Hepatocyte (in vitro differentiated cells): ENCODE results near the gene HNRNPH3. TPM values are rescaled to one million over a fixed set of nuclear protein-coding genes. Genes with fewer than 3 reads are reported as not detected.

Experiments
- DNase-seq: peaks from one replicate; pipeline ENCODE4 v3.0.0-alpha.2; 2016; ENCODE audit warnings: low spot score
- H2AFZ ChIP-seq: fragments of 200-600 bp; sonication (generic); 2 replicates; pipeline ENCODE4 v1.6.0; 2016; ENCODE audit warnings: antibody characterized with exemption, mild to moderate bottlenecking
- H3K27ac ChIP-seq: fragments of 200-600 bp; sonication (generic); 2 replicates; pipeline ENCODE4 v1.5.1; 2016; ENCODE audit warnings: mild to moderate bottlenecking
- H3K27me3 ChIP-seq: fragments of 200-600 bp; sonication (generic); 2 replicates; pipeline ENCODE4 v1.6.1; 2016
- H3K36me3 ChIP-seq: fragments of 200-600 bp; sonication (generic); replicated peaks from 2 replicates; pipeline ENCODE4 v1.5.1; 2016; ENCODE audit warnings: low read depth; ENCODE audit not compliant: insufficient read depth
- H3K4me1 ChIP-seq: fragments of 200-600 bp; sonication (generic); 2 replicates; pipeline ENCODE4 v1.5.1; 2016; ENCODE audit warnings: mild to moderate bottlenecking, moderate library complexity; ENCODE audit not compliant: insufficient read depth
- H3K4me2 ChIP-seq: fragments of 200-600 bp; sonication (generic); 2 replicates; pipeline ENCODE4 v1.6.0; 2016
- H3K4me3 ChIP-seq: fragments of 200-600 bp; sonication (generic); 2 replicates; pipeline ENCODE4 v1.5.1; 2016; ENCODE audit warnings: mild to moderate bottlenecking
- H3K79me2 ChIP-seq: fragments of 200-600 bp; sonication (generic); 2 replicates; pipeline ENCODE4 v1.6.0; 2017; ENCODE audit warnings: mild to moderate bottlenecking
- H3K9me2 ChIP-seq: fragments of 200-600 bp; sonication (generic); replicated peaks from 2 replicates; pipeline ENCODE4 v1.6.0; 2017; ENCODE audit warnings: mild to moderate bottlenecking; ENCODE audit not compliant: insufficient read depth
- H3K9me3 ChIP-seq: fragments of 200-600 bp; sonication (generic); 2 replicates; pipeline ENCODE4 v1.5.1; 2016; ENCODE audit warnings: low read depth, mild to moderate bottlenecking
- H4K20me1 ChIP-seq: fragments of 200-600 bp; sonication (generic); 2 replicates; pipeline ENCODE4 v1.6.0; 2016; ENCODE audit warnings: mild to moderate bottlenecking; ENCODE audit not compliant: insufficient read depth, poor library complexity, severe bottlenecking
- EZH2 ChIP-seq: fragments of 200-600 bp; sonication (generic); IDR thresholded peaks from 2 replicates; pipeline ENCODE4 v1.6.1; 2016; ENCODE audit warnings: antibody characterized with exemption, mild to moderate bottlenecking, borderline replicate concordance
- EZH2phosphoT487 ChIP-seq: fragments of 200-600 bp; sonication (generic); IDR thresholded peaks from one replicate; pipeline ENCODE4 v1.6.1; 2018; ENCODE audit warnings: antibody characterized with exemption, mild to moderate bottlenecking, low read depth, moderate library complexity; ENCODE audit not compliant: unreplicated experiment, severe bottlenecking
- WGBS: methylation state at CpG from one replicate; pipeline ENCODE4 v1.1.6; 2016; ENCODE audit warnings: low lambda C conversion rate; ENCODE audit errors: missing lambda C conversion rate; 5-methylcytosine and 5-hydroxymethylcytosine counted together
- polyA plus RNA-seq: library from polyadenylated mRNA; unstranded; fragments of >200 nt; fragmentation: Nextera tagmentation; extraction: Ambion mirVana; gene quantifications from 2 replicates; pipeline ENCODE4 v1.2.1, GENCODE V29; 2016
- total RNA-seq: library from RNA; depleted of rRNA; stranded (reverse); fragments of >200 nt; gene quantifications from 2 replicates; pipeline ENCODE4 v1.2.3, GENCODE V29; 2014
- TF ChIP-seq, protein P1 (sequence below): fragments of 200-600 bp; sonication (generic); IDR thresholded peaks from 2 replicates; pipeline ENCODE4 v1.5.1; 2016; ENCODE audit warnings: antibody characterized with exemption, mild to moderate bottlenecking; ENCODE audit not compliant: poor library complexity

The HNRNPH3 gene
- total and polyA plus RNA-seq, 2 experiments from 2014 or later = 26.8 to 135 TPM

DNA sequence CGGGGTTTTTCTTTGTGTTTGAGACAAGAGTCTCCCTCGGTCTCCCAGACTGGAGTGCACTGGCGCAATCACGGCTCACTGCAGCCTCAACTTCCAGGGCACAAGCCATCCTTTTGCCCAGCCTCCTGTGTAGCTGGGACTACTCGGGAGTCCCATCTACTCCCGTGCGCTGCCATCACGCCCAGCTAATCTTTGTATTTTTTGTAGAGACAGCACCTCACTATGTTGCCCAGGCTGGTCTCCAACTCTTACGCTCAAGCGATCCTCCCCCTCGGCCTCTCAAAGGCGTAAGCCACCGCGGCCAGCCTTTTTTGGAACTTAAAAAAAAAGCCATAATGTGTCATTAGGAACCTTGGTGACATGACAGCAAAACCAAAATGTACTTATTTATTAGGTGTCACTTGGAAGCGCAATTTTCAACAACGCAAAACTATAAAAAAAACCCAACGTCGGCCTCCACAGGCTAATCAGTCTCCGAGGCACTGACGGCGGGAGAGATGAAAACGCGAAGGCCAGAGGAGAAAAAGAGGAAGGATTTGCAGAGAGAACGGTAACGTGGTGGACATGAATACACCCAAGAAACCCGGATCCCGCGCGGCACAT is 911 bp upstream of the HNRNPH3 start:
- H4K20me1 ChIP-seq = peaks cover 31% of the 10 kb centered on the region
- peak overlapping the region; percentile 100 for H3K27ac ChIP-seq
- no peaks in the 10 kb centered on the region for H3K9me2 ChIP-seq
- TF ChIP-seq EZH2 (no peak), EZH2phosphoT487 (no peak)
- TF ChIP-seq, protein P1, sequence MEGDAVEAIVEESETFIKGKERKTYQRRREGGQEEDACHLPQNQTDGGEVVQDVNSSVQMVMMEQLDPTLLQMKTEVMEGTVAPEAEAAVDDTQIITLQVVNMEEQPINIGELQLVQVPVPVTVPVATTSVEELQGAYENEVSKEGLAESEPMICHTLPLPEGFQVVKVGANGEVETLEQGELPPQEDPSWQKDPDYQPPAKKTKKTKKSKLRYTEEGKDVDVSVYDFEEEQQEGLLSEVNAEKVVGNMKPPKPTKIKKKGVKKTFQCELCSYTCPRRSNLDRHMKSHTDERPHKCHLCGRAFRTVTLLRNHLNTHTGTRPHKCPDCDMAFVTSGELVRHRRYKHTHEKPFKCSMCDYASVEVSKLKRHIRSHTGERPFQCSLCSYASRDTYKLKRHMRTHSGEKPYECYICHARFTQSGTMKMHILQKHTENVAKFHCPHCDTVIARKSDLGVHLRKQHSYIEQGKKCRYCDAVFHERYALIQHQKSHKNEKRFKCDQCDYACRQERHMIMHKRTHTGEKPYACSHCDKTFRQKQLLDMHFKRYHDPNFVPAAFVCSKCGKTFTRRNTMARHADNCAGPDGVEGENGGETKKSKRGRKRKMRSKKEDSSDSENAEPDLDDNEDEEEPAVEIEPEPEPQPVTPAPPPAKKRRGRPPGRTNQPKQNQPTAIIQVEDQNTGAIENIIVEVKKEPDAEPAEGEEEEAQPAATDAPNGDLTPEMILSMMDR = no peak
- H3K27me3 ChIP-seq = no peaks in the 10 kb centered on the region
- peak; percentile 18 for DNase-seq
- peak overlapping the region; percentile 57 for H3K4me3 ChIP-seq
- H2AFZ ChIP-seq = peak overlapping the region; percentile 70
- H3K36me3 ChIP-seq = no peaks in the 10 kb centered on the region
- peaks cover 43% of the 10 kb centered on the region for H3K79me2 ChIP-seq
- H3K4me2 ChIP-seq = peak overlapping the region; percentile 82
- no peaks in the 10 kb centered on the region for H3K9me3 ChIP-seq
- H3K4me1 ChIP-seq = peaks cover 20% of the 10 kb centered on the region
- WGBS = 43% methylated on average over 29 of the region's 29 CpGs

DNA sequence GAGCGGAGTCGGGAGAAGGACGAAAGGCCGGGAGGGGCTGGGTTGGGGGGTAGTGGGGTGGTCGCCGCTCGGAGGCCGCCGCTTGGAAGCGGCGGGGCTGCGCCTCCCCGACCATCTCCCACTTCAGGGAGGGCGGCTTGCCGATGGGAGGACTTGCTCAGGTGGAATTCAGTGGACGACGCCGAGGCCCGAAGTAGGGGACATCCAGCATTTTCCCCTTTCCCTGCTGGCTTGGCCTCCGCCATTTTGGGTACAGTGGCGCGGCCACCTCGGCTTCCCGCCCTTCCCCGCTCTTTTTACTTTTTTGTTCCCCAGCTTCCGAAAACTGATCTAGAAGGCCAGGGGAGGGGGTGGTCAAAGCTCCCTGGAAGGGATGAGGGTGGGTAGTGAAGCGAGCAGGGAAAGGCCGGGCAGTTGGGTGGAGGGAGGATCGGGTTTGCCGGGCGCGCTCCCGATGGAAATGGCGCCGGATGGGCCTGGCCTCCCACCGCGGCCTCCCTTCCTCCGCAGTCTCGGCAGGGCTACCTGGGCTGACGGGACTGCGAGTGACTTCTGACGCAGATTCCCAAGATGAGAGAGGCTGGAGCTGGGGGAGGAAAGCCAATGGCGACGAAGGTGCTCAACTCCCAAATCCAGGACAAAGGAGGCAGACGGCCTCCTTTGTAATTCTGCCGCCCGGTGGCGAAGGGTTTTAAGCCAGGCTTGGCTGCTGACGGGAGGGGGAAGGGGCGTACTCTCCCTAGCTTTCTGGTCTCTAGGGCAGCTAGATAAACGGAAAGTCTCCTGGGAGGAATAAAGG is 594 bp downstream of the HNRNPH3 start, which contains the start of gene PBLD:
TSS of gene PBLD (minus strand) at position 670 of the 799 bp plus-strand sequence. CDS start 26,084 bp downstream, outside the sequence.
- Histone ChIP-seq H4K20me1 (peaks cover 46% of the 10 kb centered on the region), H3K4me3 (peak within 1 kb of the TSS; percentile 84), H3K9me3 (no peaks in the 10 kb centered on the region), H3K36me3 (no peaks in the 10 kb centered on the region), H3K27me3 (no peaks in the 10 kb centered on the region), H3K4me2 (peak within 1 kb of the TSS; percentile 84), H3K27ac (peak within 1 kb of the TSS; percentile 100), H3K9me2 (no peaks in the 10 kb centered on the region), H2AFZ (peak within 1 kb of the TSS; percentile 37), H3K4me1 (peaks cover 35% of the 10 kb centered on the region), H3K79me2 (peaks cover 58% of the 10 kb centered on the region)
- peak; percentile 87 for DNase-seq
- 1% methylated on average over 42 of the region's 51 CpGs for WGBS
- no peak for TF ChIP-seq EZH2phosphoT487
- TF ChIP-seq, protein P1 = peak; percentile 51

DNA sequence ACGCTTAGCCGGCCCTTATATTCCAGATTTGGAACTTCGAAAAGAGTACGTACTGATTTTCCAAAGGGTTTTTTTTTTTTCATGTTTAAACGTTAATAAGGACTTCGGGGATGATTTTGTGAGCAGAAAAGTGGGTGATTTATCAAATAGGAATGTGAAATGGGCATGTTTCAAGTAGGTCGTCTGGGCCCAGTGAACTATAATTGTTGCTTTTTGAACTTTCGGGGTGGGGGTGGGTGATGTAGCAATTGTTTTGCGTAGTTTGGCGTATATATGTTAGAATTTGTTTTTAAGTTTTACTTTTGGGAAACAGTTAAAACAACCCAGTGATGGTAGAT is 1.2 kb downstream of the HNRNPH3 start:
- TF ChIP-seq EZH2 = no peak
- TF ChIP-seq, protein P1 = no peak
- TF ChIP-seq EZH2phosphoT487 = no peak
- Histone ChIP-seq H3K9me3 (no peaks in the 10 kb centered on the region), H3K36me3 (no peaks in the 10 kb centered on the region), H3K27me3 (no peaks in the 10 kb centered on the region), H3K9me2 (no peaks in the 10 kb centered on the region), H2AFZ (peak overlapping the region; percentile 37), H3K4me1 (peaks cover 41% of the 10 kb centered on the region), H3K27ac (peak overlapping the region; percentile 100), H3K4me3 (peak overlapping the region; percentile 84), H3K79me2 (peaks cover 63% of the 10 kb centered on the region), H4K20me1 (peaks cover 52% of the 10 kb centered on the region), H3K4me2 (peak overlapping the region; percentile 84)
- no peak for DNase-seq
- under 1% methylated on average over 10 of the region's 10 CpGs for WGBS
